K562 treated with DMSO at 1 percent for 24 hours (cell line): ENCODE data around the gene TMEM88. TPM values are rescaled to one million over a fixed set of nuclear protein-coding genes. Genes with fewer than 3 reads are reported as not detected.

ENCODE experiments used
- total RNA-seq: library from RNA; unstranded; fragments of 300-600 nt; gene quantifications from 2 replicates; pipeline ENCODE4 v1.2.3, GENCODE V29; 2022; ENCODE audit warnings: low read depth; ENCODE audit not compliant: insufficient read depth

The TMEM88 gene
- total RNA-seq = 1.3 and 2.9 TPM in 2 replicates

DNA sequence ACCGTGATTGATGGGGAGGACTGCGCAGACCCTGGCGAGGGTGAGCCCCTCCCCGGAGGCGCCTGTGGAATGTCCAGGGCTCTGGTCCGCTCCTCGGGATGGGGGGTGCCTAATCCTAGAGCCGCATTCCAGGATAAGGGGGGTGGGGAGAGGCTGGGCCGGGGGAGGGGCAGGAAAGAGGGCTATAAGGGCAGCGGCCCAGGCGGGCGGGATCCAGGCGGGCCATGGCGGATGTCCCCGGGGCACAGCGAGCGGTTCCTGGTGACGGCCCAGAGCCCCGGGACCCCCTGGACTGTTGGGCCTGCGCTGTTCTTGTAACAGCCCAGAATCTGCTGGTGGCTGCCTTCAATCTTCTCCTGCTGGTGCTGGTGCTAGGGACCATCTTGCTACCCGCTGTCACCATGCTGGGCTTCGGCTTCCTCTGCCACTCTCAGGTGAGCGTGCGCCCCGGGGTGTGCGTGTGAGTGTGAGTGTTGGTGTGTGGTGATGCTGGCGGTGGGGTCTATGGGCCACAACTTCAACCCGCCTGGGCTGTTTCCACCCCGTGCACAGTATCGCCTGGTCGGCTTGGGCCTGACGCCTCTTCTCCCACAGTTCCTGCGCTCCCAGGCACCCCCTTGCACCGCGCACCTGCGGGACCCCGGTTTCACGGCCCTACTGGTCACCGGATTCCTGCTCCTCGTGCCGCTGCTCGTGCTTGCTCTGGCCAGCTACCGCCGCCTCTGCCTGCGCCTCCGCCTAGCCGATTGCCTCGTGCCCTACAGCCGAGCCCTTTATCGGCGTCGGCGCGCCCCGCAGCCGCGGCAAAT, at the start of gene TMEM88:
Gene TMEM88 (plus strand): TSS at position 216 of the 809 bp plus-strand sequence. CDS start 9 bp downstream, at position 225.

GRCh38 chr17:7833795-7834541, 20.9 kb upstream of the TMEM88 start, which contains the start of gene KDM6B:
Gene KDM6B (plus strand): TSS chr17:7834217. CDS start chr17:7845555, 11,338 bp downstream.

DNA sequence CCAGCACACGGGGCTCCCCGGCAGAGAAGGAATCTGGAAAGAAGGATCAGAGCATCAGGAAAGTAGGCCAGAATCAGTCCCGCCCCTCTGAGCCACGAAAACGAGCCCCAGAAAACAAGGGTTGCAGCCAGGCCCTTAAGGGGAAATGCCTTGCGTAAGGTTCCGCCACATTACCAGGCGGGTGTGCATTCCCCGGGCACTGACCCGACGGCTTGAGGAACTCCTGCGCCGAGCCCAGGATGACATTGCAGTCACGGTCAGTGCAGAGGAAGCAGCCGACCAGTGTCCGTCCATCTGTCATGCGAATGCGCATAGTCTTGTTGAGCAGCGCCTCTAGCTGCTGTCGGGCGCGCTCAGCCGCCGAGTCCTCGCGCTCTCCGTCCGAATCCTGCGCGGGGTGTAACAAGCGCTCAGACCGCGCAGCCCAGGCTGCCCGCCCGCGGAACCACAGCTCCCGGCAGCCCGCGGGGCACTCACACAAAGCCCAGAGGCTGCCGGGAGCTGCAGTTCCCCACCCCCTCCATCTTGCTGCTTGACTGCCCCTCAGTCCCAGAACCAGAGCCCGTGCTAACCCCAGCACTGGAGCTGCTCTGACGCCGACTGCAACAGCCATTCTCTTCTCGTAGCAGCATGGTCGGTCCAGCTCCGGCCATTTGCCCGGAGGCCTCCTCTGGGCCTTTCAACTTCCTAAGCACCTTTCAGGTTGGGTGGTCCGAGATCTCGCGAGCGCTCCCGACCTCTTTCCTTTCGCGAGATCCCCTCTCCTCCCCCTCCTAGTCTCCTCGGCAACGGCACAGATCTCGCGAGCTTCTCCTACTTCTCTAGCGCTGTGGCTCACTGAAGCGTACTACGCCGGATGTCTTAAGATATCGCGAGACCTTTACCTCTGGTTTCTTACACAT, 2.2 kb downstream of the TMEM88 start, which contains the start of gene NAA38:
Gene NAA38 (minus strand): TSS at position 749 of the 902 bp plus-strand sequence. CDS start 96 bp downstream, at position 653.

GRCh38 chr17:7857713-7858521, 3.1 kb downstream of the TMEM88 start, which contains the start of gene CYB5D1:
Gene CYB5D1 (plus strand): TSS chr17:7858003. CDS start chr17:7858135, 132 bp downstream.

GRCh38 chr17:7888184-7888920, 33.5 kb downstream of the TMEM88 start, which contains the start of gene CHD3:
Gene CHD3 (plus strand): TSS chr17:7888789. CDS start chr17:7889001, 212 bp downstream.

Other genes with a start within 250 kb of the TMEM88 start
- 71.8 and 73.7 TPM in 2 replicates for gene FXR2, start 240.2 kb upstream of the TMEM88 start, total RNA-seq
- gene SAT2, start 227.2 kb upstream of the TMEM88 start, total RNA-seq = 62.8 TPM in 2 replicates
- 0.68 and 0.93 TPM in 2 replicates for gene SHBG, start 224.9 kb upstream of the TMEM88 start, total RNA-seq
- 4.5 and 5.6 TPM in 2 replicates for gene ATP1B2, start 204.1 kb upstream of the TMEM88 start, total RNA-seq
- gene TP53, start 167.6 kb upstream of the TMEM88 start, total RNA-seq = 4.8 and 6.3 TPM in 2 replicates
- gene WRAP53, start 166.6 kb upstream of the TMEM88 start, total RNA-seq = 47.2 and 47.5 TPM in 2 replicates
- gene EFNB3, start 149.9 kb upstream of the TMEM88 start, total RNA-seq = 0.10 TPM in 1 of 2 replicates, not detected in the other
- not detected in 2 replicates for gene DNAH2, start 137.3 kb upstream of the TMEM88 start, total RNA-seq
- 19.1 and 19.4 TPM in 2 replicates for gene KDM6B, start 20.8 kb upstream of the TMEM88 start, total RNA-seq
- gene NAA38, start 2.5 kb downstream of the TMEM88 start, total RNA-seq = 70.7 and 80.3 TPM in 2 replicates
- gene CYB5D1, start 2.9 kb downstream of the TMEM88 start, total RNA-seq = 3.3 and 3.6 TPM in 2 replicates
- gene CHD3, start 33.7 kb downstream of the TMEM88 start, total RNA-seq = 19.2 and 22.7 TPM in 2 replicates
- gene RNF227, start 61.2 kb downstream of the TMEM88 start, total RNA-seq = 0.98 and 1.1 TPM in 2 replicates
- gene KCNAB3, start 74.8 kb downstream of the TMEM88 start, total RNA-seq = 0.58 and 1.4 TPM in 2 replicates
- 153 and 165 TPM in 2 replicates for gene TRAPPC1, start 76.9 kb downstream of the TMEM88 start, total RNA-seq
- 27.7 and 32.9 TPM in 2 replicates for gene CNTROB, start 77.1 kb downstream of the TMEM88 start, total RNA-seq
- 0.16 and 0.23 TPM in 2 replicates for gene GUCY2D, start 147.5 kb downstream of the TMEM88 start, total RNA-seq
- not detected in 2 replicates for gene ALOX15B, start 184.0 kb downstream of the TMEM88 start, total RNA-seq
- gene ALOX12B, start 232.7 kb downstream of the TMEM88 start, total RNA-seq = 0.10 TPM in 1 of 2 replicates, not detected in the other